A673 (cell line): ENCODE measurements around the gene CRB1. TPM values are rescaled to one million over a fixed set of nuclear protein-coding genes. Genes with fewer than 3 reads are reported as not detected.
A peak's percentile ranks its signal among the peaks of the same experiment; 100 is the strongest.

Experiments used
- Bru-seq: library from RNA; stranded (reverse); fragments of 400-500 nt; gene quantifications from one replicate; lab custom pipeline; 2021; lab: Mats Ljungman, UMichigan
- BruChase-seq, 2 experiments: library from RNA; stranded (reverse); fragments of 400-500 nt; gene quantifications; one replicate each; lab custom pipeline; 2021; lab: Mats Ljungman, UMichigan
- BruUV-seq: library from RNA; stranded (reverse); fragments of 400-500 nt; replicated peaks from 2 replicates; lab custom pipeline; 2021; lab: Mats Ljungman, UMichigan
- CTCF ChIA-PET: fragments of 300-600 bp; sonication (Branson Sonifier 250); formaldehyde crosslinking; loops from one replicate; lab custom pipeline; 2022; ENCODE audit warnings: antibody characterized with exemption; lab: Charles Lee
- POLR2A ChIA-PET: fragments of 300-600 bp; sonication (Branson Sonifier 250); formaldehyde crosslinking; loops from one replicate; lab custom pipeline; 2022; ENCODE audit warnings: antibody characterized with exemption; ENCODE audit not compliant: low non-redundant PET; lab: Charles Lee
- DNase-seq: peaks from one replicate; pipeline ENCODE4 v3.0.0-alpha.2; 2015; ENCODE audit warnings: low spot score
- H3K27ac ChIP-seq: fragments of 200-600 bp; sonication (generic); 2 replicates; pipeline ENCODE4 v1.5.1; 2016; ENCODE audit warnings: mixed run types, low read depth, mild to moderate bottlenecking, mixed read lengths, antibody characterized with exemption, low read length; ENCODE audit not compliant: poor library complexity, severe bottlenecking
- H3K27me3 ChIP-seq: fragments of 200-600 bp; sonication (generic); replicated peaks from 2 replicates; pipeline ENCODE4 v1.6.1; 2017; ENCODE audit warnings: mixed run types, low read depth, mild to moderate bottlenecking, mixed read lengths, antibody characterized with exemption, low read length; ENCODE audit not compliant: insufficient read depth, poor library complexity
- H3K36me3 ChIP-seq: fragments of 200-600 bp; sonication (generic); 2 replicates; pipeline ENCODE4 v1.6.1; 2016; ENCODE audit warnings: mixed run types, mild to moderate bottlenecking, mixed read lengths, antibody characterized with exemption, low read length; ENCODE audit not compliant: insufficient read depth, poor library complexity, severe bottlenecking
- H3K4me1 ChIP-seq: fragments of 200-600 bp; sonication (generic); 2 replicates; pipeline ENCODE4 v1.6.1; 2017; ENCODE audit warnings: mixed run types, mild to moderate bottlenecking, mixed read lengths, antibody characterized with exemption, low read length; ENCODE audit not compliant: insufficient read depth, poor library complexity, severe bottlenecking
- H3K4me3 ChIP-seq: fragments of 200-600 bp; sonication (generic); 2 replicates; pipeline ENCODE4 v1.5.1; 2016; ENCODE audit warnings: low read depth, mixed run types, mild to moderate bottlenecking, mixed read lengths, low read length; ENCODE audit not compliant: poor library complexity, severe bottlenecking
- H3K9me3 ChIP-seq: fragments of 200-600 bp; sonication (generic); 2 replicates; pipeline ENCODE4 v1.6.1; 2016; ENCODE audit warnings: mixed run types, low read depth, mild to moderate bottlenecking, mixed read lengths, antibody characterized with exemption, low read length; ENCODE audit not compliant: poor library complexity, severe bottlenecking
- CTCF ChIP-seq: fragments of 300-800, 200-600 bp; sonication (generic); conservative IDR thresholded peaks from 2 replicates; pipeline ENCODE4 v1.5.1; 2017; ENCODE audit warnings: low read depth, mild to moderate bottlenecking, antibody characterized with exemption, low read length, moderate library complexity, mixed read lengths
- EZH2 ChIP-seq: fragments of 200-600 bp; sonication (generic); IDR thresholded peaks from 2 replicates; pipeline ENCODE4 v1.6.1; 2017; ENCODE audit warnings: borderline replicate concordance, low read depth, mild to moderate bottlenecking, mixed read lengths, antibody characterized with exemption, low read length; ENCODE audit not compliant: poor library complexity, severe bottlenecking
- intact Hi-C: fragments of 100-400 bp; cut with micrococcal nuclease; formaldehyde crosslinking; loops from one replicate; pipeline ENCODE4 v1.10.0; 2022; ENCODE audit not compliant: unreplicated experiment
- long read RNA-seq: library from polyadenylated mRNA; stranded (forward); transcript quantifications from one replicate; pipeline ENCODE4 v2.0.0, GENCODE V29; 2022
- total RNA-seq: library from RNA; stranded (reverse); gene quantifications from 2 replicates; pipeline ENCODE4 v1.2.3, GENCODE V29; 2021

Gene CRB1
- total RNA-seq (0.13 TPM in 1 of 2 replicates, not detected in the other), Bru-seq, nascent RNA (percentile 8 among the genes with signal in this experiment), BruChase-seq, experiment 1, labeled RNA remaining after a 2-hour chase (percentile 8 among the genes with signal in this experiment), BruChase-seq, experiment 2, labeled RNA remaining after a 6-hour chase (percentile 7 among the genes with signal in this experiment)
- long read RNA-seq = 0 reads

DNA sequence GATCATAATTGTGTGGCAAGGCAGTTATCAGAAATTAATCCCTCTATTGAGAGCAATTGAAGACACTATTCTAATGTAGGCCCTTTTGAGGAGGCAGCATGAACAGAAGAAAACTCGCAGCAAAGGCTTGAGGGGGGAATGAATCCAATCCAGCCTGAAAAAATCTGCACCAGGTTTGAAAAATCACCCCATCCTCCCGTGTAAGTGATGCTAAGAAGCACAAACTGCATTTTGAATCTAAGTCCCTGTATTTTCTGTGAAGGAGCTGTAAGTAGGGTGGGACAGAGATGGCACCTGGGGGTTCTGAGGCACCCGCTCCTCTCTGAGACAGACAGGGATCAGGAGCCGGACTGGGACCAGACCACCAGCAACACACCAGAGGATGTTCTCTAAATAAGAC lies at the start of gene CRB1:
Gene CRB1, plus strand, starts transcription at position 241 of the 400 bp plus-strand sequence. CDS start 161 bp downstream, outside the sequence.
- Histone ChIP-seq H3K27me3 (no peaks in the 10 kb centered on the region), H3K4me1 (no peaks in the 10 kb centered on the region), H3K9me3 (no peaks in the 10 kb centered on the region), H3K27ac (no peak within 1 kb of the TSS), H3K4me3 (no peak within 1 kb of the TSS), H3K36me3 (no peaks in the 10 kb centered on the region)
- ChIA-PET CTCF (no interaction called here), POLR2A (no interaction called here)
- intact Hi-C loops = no loop called here
- no peak for DNase-seq
- BruUV-seq = no TSS peak
- TF ChIP-seq CTCF (no peak), EZH2 (no peak)

DNA sequence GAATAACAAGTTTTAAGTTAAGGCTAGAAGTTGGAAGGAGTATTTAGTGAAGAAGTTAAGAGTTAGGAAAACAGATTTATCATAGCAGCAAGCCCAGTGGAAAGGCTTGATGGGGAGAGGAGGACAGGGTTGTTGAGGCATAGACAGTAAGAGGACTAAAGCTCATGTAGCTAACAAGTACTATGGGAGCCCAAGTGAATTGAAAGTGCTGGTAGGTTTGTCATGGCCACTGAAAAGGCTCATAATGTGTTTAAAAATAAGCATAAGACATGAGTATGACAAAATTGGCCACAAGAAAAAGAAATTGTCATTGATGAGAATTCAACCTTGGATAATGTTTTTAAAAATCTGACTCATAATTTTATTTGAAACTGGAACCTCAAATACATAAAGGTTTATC lies 49.2 kb upstream of the CRB1 start:
- TF ChIP-seq CTCF = no peak
- no peak for TF ChIP-seq EZH2
- Histone ChIP-seq H3K4me3 (no peak overlapping the region), H3K36me3 (no peaks in the 10 kb centered on the region), H3K9me3 (no peaks in the 10 kb centered on the region), H3K4me1 (no peaks in the 10 kb centered on the region), H3K27ac (no peak overlapping the region), H3K27me3 (no peaks in the 10 kb centered on the region)
- no peak for DNase-seq
- ChIA-PET CTCF (no interaction called here), POLR2A (no interaction called here)
- intact Hi-C loops = no loop called here
- no TSS peak for BruUV-seq

GRCh38 chr1:197222025-197222685 lies 45.9 kb upstream of the CRB1 start:
- CTCF ChIA-PET = no interaction called here
- no peak for DNase-seq
- TF ChIP-seq CTCF (no peak), EZH2 (no peak)

More at GRCh38 chr1:197222025-197222685, 45.9 kb upstream of the CRB1 start:
- Histone ChIP-seq H3K9me3 (no peaks in the 10 kb centered on the region), H3K27me3 (no peaks in the 10 kb centered on the region), H3K4me3 (no peak overlapping the region), H3K4me1 (no peaks in the 10 kb centered on the region), H3K36me3 (no peaks in the 10 kb centered on the region), H3K27ac (no peak overlapping the region)
- BruUV-seq = no TSS peak
- POLR2A ChIA-PET = no interaction called here
- intact Hi-C loops = loop anchor here (5.0 kb wide), 2 partner anchors 115 to 135 kb away; no protein-coding TSS in a partner anchor
